Activated CD4-positive, alpha-beta T cell treated with anti-CD3 and anti-CD28 coated beads, Interleukin-2, amount 50 U/mL, for 1 hour (primary cell): ENCODE measurements around the gene KRT20.
"Not testable (repeated sequence)": the region's sequence is repeated elsewhere in the genome, so short reads cannot be mapped to it uniquely, and the experiment has no call there.

ENCODE experiments used
- DNase-seq: peaks from one replicate; pipeline ENCODE4 v3.0.0-alpha.2; 2020

KRT20 gene

GRCh38 chr17:40896916-40897455, 11.9 kb upstream of the KRT20 start:
- no peak for DNase-seq

DNA sequence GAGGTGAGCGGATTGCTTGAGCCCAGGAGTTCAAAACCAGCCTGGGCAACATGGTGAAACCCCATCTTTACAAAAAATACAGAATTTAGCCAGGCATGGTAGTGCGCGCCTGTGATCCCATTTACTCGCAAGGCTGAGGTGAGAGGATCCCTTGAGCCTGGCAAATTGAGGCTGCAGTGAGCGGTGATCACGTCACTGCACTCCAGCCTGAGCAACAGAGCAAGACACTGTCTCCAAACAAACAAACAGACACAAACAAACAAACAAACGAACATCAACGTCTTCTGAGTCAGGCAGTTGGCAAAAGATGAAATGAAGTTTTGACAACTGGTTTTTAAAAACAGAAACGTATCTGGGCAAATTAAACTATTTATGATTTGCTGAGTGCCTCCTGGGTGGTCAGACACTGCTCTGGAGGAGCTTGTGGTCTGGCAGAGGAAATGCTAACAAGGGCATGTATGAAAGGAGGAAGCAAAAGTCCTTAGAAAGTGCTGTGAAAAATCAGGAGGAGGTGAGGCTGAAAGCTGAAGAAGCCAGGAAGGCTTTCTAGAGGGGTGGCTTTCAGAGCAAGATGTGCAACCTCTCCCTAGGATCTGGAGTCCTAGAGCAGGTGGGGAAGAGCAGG, 10.2 kb upstream of the KRT20 start:
- DNase-seq, result no peak

GRCh38 chr17:40888196-40888720, 3.2 kb upstream of the KRT20 start:
- DNase-seq, result no peak

GRCh38 chr17:40886090-40886489, 1.0 kb upstream of the KRT20 start:
- DNase-seq, result no peak

DNA sequence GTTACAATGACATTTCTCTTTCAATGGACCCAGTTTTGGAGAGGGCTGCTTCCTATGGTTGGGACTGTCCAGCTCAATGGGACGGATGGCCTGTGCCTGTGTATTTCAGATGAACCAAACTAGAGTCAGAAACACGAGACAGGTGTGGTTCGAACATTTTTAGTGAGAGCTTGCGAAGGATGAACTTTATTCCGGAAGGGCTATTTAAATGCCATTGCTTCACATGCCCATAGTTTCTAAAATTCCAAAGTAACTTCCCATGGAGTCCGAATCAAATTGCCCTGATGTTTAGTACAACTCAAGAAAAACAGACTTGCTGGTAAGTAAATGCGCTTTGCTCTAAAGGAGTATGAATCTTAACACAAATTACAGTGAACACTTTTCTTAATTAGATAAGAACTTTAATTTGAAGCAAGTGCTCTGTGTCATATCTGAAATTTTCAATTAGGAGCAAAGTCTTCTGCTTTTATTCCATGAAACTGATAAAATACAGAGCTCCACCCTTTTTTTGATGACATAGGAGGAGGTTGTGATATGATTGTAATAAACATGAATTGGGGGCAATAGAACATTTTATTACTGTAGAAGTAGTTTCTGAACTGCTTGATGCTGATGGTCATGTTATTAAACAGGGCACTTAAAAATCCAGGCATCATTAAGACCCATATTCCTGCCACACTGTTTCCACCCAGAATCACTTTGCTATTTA, 1.3 kb downstream of the KRT20 start:
- no peak for DNase-seq

GRCh38 chr17:40883031-40883430, 2.0 kb downstream of the KRT20 start:
- no peak for DNase-seq

DNA sequence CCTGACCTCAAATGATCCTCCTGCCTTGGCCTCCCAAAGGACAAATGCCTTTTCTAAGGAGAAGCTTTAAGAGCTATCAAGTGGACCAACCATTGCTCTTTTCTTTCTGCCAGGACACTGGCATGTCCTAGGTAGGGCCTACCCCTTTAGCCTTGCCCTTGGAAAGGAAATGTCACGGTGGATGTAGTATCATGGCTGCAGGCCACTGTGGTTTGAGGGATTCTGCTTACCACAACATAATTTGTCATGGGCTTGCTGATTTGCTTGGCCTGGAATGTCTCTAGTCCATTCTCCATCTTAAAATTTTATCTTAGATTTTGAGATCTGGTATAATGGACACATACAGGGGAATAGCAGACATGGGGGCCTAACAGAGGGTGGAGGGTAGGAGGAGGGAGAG, 6.0 kb downstream of the KRT20 start:
- DNase-seq, result no peak

DNA sequence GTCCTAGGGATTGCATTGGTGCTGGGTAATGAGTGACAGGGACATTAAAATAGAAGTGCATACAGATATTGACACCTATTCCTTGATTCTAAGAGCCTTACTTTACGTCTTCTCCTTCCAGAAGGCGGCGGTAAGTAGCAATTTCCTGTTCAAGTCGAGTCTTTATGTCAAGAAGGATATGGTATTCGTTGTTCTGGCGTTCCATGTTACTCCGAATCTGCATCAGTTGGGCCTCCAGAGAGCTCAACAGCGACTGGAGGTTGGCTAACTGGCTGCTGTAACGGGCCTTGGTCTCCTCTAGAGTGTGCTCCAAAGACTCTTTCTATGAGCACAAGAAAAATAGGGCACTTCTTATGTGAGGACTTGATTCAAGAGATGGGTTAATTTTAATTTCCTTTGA, 7.0 kb downstream of the KRT20 start:
- DNase-seq, result no peak

DNA sequence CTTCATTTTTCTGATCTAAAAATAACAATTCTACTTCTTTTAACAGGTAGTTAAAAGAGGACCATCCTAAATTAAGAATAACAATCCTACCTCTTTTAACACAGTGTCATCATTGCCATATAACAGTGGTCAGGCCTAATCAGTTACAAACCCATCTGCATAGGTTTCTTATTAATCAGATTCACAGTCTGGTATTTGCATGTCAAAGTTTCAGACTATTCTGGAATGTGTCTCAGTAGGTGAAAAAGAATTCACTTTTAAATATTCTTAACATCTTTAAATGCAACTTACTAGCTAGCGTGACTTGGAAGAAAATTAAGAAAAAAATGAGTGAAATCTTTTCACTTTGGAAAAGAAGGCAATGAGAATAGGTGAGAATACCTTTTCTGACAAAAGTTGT, 11.2 kb downstream of the KRT20 start:
- no peak for DNase-seq

- no peak for DNase-seq
Measured at GRCh38 chr17:40873255-40873654, 11.8 kb downstream of the KRT20 start.

DNA sequence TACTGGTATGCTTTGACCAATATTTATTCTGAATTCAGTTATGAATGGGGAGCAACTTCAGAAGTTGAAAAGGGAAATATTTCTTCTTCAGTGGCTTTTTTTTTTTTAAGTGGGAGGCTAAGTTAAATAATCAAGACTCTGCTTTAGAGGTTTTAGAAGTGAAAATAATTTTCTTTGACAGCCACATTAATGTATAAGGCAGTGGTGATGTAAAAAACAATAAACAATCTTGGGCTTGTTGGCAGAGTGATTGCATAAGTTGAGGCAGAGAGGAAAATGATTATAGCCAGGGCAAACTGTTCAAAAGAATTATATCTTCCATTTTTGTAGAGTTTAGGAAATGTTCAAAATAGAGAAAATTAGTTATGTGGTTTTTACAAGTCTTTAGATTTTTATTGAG, 12.6 kb downstream of the KRT20 start:
- DNase-seq, result no peak

- DNase-seq, result no peak
Measured at GRCh38 chr17:40871316-40871715, 13.7 kb downstream of the KRT20 start.

DNA sequence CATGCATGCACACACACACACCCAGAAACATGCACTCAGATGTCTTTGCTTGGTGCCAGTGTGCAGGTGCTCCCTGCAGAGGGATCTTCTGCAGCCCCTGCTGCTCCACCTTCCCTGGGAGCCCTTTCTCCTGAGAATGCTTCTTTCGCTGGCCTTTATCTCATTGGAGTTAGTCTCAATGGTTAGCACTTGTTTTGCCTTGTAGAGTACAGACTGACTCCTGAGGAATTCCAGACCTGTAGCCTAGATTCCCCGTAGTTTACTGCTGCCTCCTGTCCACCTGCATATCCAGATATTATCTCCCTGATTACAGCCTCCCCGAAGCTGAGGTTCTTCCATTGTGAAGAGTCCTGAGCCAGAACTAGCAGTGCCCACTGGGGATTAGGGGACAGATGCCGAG, 14.9 kb downstream of the KRT20 start:
- DNase-seq, result no peak

DNA sequence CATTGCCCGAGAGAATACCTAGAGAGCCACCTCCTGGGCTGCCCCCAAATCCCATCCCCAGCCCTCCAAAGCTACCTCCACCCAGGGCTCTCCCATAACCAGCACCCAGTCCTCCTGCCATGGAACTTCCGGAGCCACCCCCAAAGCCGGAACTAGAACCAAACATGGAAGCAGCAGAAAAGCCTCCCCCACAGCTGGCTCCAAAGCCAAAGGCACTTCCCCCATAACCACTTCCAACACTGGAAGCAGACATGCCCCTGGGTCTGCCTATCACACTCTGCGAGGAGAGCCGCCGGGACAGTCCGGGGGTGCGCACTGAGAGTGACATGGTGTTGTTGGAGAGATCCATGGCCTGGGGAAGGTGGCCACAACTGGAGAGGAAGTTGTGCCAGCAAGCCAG, 18.2 kb downstream of the KRT20 start, which contains the start of gene KRT12:
Gene KRT12, minus strand, starts transcription at position 386 of the 400 bp plus-strand sequence. Its CDS starts 37 bp downstream, at position 349.
- no peak for DNase-seq

- DNase-seq, result no peak
Measured at GRCh38 chr17:40864661-40865390, 20.2 kb downstream of the KRT20 start.

DNA sequence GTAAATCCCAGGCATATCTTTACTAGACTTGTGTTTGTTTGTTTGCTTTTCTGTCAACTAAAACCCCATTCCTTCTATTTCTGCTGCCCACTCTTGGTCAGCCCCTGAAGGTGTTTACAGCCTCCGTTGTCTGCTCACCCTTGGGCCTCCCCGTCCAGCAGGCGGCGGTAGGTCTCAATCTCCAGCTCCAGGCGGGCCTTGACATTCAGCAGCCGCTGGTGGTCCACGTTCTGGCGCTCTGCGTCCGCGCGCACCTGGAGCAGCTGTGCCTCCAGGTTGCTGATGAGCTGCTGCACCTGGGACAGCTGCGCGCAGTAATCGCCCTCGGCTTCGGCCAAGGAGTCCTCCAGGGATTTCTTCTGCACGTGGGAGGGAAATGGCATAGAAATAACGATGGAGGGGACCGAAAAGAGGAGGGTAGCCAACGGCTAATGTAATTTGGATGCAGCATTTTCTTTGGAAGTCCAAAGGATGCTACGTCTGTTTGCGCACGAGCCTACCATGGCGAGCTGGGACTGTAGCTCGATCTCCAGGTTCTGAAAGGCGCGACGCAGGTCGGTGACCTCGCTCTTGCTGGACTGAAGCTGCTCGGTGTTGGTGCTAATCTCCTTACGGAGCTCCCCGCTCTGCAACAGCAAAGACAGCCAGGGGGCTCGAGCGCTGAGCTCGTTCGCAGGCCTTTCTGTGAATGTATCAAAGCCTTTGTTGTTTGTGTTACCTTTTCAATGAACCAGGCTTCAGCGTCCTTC, 21.9 kb downstream of the KRT20 start:
- DNase-seq, result no peak

GRCh38 chr17:40859536-40859935, 25.5 kb downstream of the KRT20 start:
- no peak for DNase-seq

DNA sequence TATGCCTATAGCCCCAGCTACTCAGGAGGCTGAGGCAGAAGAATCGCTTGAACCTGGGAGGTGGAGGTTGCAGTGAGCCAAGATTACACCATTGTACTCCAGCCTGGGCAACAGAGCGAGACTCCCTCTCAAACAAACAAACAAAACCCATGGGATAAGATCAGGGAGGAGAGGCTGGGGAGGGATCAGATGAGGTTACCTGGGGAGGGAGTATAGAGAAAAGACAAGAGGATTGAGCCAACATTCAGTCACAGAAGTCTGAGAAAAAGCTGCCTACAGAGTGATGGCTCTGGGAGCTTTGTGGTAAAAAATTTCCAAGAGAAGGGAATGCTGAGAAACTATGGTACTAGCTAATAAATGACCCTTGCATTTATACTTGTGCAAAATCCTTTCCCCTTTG, 26.4 kb downstream of the KRT20 start:
- DNase-seq, result not testable (repeated sequence)

DNA sequence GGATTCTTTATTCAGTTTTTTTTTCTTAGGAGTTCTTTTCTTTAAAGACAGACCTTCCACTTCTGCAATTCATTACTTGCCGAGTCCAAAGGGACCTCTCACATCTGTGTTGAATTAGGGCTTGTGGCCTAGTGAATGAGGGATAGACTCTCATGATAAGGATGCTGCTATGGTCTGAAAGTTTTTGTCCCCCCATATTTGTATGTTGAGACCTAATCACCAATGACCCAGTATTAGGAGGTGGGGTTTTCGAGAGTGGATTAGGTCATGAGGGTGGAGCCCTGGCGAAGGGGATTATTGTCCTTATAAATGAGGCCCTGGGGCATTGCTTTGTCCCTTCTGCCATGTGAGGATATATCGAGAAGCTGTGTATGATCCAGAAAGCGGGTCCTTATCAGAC, 27.5 kb downstream of the KRT20 start:
- no peak for DNase-seq

DNA sequence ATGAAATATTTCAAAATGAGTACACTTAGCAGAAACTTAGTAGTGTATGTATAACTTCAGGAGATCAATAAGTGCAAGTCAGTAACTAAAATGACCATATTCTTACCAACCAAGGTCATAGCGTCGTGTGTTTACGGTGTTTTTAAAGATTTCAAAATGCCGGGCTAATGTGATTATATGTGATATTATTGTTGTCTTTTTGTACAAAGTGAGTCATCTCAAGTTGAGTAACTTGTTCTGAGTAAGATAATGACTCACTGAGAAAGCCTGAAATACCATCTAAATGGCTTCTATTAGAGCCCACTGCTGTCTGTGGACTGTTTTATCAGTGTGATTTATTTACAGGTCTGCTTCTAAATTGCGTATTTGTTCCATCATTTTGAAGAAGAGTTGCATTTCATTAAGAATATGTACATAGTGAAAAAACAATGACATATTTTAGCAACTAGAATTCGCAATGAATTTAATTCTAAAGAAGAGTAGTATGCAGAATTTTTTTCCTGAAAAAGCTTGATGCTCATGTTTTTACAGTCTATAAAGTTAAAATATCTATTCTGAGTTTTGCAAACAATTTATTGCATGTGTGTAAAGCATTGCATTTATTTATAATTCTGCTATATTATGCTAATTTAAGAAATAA, 30.7 kb downstream of the KRT20 start:
- no peak for DNase-seq

DNA sequence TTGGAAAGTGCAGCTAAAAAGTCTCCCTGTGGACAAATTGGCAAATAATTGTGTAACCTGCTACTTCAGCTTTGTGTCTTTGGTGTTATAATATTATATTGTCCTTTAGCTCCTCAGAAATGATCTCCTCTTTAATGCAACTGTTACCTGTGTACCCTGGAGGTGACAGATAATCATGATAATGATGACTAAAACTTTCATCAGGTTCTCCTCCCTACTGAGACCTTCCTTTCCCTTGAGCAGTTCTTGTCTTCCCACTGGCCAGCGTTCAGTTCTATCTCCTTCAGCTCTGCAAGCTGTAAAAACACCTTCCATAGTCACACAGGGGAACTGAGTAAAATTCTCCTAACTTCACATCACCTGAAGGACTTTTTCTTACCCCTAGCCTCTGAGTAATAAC, 32.7 kb downstream of the KRT20 start:
- no peak for DNase-seq

DNA sequence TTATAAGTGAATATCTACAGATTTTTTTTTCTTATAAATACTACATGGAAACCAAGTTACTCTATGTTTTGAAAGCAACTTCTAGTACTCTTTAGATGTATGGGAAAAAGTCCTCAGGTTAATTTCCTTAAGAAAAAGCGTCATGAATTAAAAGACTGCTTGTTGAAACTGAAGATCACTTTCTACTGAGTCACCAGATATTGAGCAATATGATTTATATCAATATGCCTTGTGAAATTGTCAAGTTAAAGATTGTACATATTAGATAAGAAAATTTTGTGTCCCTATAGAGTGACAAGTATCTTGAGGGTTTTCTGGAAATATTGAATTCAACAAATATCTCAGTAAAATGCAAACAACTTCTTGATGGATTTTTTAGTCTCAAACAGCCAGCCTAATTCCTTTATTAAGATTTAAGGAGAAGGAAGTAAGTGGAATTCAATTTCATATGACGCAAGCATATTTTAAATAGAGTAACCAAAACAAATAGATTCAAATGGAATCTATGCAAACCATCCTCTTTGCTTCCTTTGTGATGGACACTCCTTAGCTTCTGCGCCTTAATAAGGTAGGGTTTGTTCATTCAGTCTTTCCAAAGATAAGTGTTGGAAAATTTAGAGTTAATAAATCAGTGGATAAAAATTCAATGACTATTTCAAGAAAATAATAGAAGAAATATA, 34.6 kb downstream of the KRT20 start:
- DNase-seq, result no peak
